C4-2B (cell line): Measurements from ENCODE around the gene ACHE.

Experiments
- H3K27ac ChIP-seq: fragments of 450-650 bp; 2 replicates; pipeline ENCODE4 v1.5.1; 2017
- ZFX ChIP-seq: fragments of 450-650 bp; IDR thresholded peaks from 2 replicates; pipeline ENCODE4 v1.6.1; 2017
- TF ChIP-seq, protein P1 (sequence below): fragments of 450-650 bp; conservative IDR thresholded peaks from 2 replicates; pipeline ENCODE4 v1.5.1; 2017; ENCODE audit warnings: mild to moderate bottlenecking

Gene ACHE

DNA sequence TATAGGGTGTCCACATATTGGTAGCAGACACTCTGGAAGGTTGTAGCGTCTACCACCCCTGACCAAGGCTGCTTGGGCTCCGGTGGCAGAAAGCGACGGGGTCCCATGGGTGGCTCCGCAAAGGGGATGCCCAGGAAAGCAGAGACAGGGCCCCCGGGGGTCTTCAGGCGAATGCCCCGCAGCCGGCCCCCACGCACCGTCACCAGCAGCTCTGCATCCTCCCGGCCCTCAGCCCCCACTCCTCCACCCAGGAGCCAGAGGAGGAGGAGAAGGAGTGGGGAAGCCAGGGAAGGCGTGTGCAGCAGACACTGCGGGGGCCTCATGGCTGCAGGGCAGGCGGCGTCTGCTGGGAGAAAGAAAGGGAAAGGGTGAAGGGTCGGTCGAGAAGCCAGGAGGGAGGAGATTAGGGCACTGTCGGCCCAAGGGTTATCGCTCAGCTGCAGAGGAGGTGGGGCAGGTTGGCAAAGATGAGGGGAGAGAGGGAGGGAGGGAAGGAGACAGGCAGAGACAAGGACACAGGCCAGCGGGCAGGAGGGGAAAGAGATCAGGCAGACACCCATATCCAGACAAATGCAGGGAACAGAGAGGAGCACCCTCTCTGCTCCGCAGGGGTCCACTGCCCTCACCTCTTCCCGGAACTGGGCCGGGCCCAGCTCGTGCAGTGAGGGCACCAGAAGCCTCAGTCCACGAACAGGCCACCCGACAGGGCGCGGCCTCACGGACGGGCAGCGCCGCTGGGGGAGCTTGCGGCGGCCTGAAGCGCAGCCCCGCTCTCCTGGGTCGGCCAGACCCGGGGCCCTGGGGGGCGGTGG lies 1.6 kb downstream of the ACHE start:
- no peak overlapping the region for H3K27ac ChIP-seq
- TF ChIP-seq ZFX = no peak
- TF ChIP-seq, protein P1, sequence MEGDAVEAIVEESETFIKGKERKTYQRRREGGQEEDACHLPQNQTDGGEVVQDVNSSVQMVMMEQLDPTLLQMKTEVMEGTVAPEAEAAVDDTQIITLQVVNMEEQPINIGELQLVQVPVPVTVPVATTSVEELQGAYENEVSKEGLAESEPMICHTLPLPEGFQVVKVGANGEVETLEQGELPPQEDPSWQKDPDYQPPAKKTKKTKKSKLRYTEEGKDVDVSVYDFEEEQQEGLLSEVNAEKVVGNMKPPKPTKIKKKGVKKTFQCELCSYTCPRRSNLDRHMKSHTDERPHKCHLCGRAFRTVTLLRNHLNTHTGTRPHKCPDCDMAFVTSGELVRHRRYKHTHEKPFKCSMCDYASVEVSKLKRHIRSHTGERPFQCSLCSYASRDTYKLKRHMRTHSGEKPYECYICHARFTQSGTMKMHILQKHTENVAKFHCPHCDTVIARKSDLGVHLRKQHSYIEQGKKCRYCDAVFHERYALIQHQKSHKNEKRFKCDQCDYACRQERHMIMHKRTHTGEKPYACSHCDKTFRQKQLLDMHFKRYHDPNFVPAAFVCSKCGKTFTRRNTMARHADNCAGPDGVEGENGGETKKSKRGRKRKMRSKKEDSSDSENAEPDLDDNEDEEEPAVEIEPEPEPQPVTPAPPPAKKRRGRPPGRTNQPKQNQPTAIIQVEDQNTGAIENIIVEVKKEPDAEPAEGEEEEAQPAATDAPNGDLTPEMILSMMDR = no peak

- TF ChIP-seq, protein P1 = no peak
- no peak for TF ChIP-seq ZFX
- H3K27ac ChIP-seq = no peak overlapping the region
Measured at GRCh38 chr7:100893318-100893895, 2.3 kb downstream of the ACHE start.

GRCh38 chr7:100892364-100893317 lies 3.0 kb downstream of the ACHE start:
- no peak for TF ChIP-seq ZFX
- TF ChIP-seq, protein P1 = no peak
- no peak overlapping the region for H3K27ac ChIP-seq

GRCh38 chr7:100891568-100892247 lies 4.0 kb downstream of the ACHE start:
- TF ChIP-seq ZFX = no peak
- TF ChIP-seq, protein P1 = no peak
- no peak overlapping the region for H3K27ac ChIP-seq

GRCh38 chr7:100890653-100891567 lies 4.8 kb downstream of the ACHE start:
- H3K27ac ChIP-seq = peak overlapping the region; percentile 98
- TF ChIP-seq ZFX = no peak
- TF ChIP-seq, protein P1 = no peak
